ENCODE measurements around the gene CNPPD1. TPM values are rescaled to one million over a fixed set of nuclear protein-coding genes. Genes with fewer than 3 reads are reported as not detected.

Gene CNPPD1
- total RNA-seq, result 16.7 and 29.0 TPM in 2 replicates

DNA sequence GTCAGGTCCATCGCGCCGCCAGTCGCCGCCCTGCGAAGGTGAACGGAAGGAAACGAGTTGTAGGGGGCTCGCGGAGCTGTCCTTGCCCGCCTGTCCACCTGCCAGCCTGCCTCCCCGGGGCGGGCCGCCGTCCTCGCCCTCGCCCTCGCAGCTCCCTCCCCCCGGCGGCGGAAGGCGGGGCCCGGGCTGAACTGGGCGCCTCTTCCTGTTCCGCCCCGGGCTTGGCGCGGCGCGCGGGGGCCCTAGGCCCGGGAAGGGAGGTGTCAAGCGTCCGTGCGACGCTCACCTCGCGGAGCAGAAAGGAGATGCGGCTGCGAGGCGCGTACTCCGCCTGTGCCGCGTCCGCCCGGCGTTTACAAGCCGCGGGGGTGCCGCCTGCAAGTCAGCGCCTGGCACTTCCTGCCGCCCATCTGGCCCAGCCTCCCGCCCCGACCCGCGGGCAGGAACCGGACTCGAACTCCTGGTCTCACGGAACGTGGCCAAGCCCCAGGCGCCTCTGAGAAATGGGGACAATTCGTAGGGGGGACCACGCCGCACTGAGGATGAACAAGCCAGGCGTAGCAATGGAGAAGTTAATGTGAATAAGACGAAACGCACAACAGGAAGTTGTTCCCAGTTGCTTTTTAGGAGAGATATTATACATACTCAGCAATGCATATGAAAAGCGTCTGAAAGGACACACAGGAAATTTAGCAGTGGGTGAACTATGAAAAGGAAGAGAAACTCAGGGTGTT, at the start of gene CNPPD1:
Gene CNPPD1, minus strand, starts transcription at position 108 of the 734 bp plus-strand sequence. Its CDS starts 97 bp downstream, at position 11.
- peak; percentile 45 to 88 for DNase-seq (ENCODE audit: low read depth in 2 of 2)

DNA sequence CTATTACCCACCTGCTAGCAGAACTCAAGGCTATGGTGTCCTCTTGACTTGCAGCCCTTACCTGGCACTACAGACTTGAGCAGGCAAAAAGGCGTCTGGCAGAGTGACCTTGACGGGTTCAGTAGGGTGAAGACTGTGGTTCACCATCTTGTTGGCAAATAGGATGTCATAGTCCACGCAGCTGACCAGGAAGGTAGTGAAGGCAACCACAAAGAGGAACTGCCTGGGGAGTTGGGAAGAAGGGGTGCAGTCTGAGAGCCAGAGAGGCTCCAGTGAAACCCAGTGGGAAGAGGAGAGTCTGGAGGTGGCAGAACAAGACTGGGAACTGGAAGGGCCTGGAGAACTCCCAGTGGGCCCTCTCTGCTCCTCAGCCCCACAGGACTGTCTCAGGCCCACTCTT, 48.6 kb upstream of the CNPPD1 start:
- no peak for DNase-seq (ENCODE audit: low read depth in 2 of 2)

DNA sequence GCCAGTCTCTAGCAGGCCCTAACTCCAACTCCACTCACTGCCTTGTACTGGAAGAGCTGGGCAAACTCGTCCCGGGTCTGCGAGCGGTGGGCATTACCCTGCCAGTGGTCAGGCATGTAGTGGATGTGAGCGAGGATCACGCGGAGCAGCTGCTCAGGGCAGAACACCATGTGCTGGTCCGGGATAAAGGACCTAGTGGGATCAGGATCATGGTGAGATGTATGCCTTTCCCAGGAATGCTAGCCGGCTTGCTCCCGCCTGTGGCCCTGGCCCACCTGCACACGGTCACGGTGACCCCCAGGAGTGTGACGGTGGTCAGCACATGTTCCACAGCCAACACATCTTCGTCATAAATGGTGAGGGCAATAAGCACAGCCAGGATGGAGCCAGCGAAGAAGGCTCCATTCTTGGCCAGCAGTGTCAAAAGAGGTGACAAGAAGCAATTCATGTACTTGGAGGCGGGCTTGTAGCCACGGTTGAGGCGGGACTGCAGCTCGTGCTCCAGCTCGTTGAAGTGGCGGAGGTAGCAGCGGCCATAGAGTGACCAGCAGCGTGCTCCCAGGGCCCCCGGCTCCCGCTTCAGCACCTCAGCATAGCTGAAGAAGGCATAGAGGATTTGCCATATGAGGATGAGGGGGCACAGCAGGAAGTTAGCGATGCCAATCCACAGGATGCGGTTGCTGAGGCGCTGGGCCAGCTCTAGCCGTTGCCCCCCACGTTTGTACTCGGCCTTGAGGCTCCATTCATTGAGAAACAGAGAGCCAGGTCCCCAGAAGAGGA, 47.3 kb upstream of the CNPPD1 start:
- DNase-seq (ENCODE audit: low read depth in 2 of 2), result no peak

DNA sequence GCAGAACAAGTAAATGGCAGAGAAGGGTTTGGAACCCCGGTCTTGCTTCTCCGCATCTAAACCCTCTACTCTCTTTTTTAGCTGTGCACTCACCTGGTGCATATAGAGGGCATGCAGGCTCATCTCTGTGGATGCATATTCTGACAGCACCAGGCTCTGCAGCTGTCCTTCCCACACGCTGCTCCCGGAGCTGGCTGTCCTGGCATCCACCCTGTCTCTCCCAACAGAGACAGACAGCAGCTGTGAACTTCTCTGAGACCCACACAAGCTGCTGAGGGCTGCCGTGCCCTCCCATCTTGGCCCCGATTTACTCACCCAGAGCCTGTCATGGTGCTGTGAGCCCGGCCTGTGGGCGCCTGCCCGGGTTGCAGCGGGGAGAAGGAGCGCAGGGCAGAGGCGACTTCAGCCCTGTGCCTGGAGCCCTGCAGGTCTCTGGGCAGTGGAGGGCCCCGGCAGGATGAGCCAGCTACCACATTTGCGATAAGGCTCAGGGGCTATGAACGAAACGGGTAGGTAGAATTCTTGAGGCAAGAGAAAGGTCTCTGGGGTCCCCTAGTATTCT, 45.3 kb upstream of the CNPPD1 start:
- no peak for DNase-seq (ENCODE audit: low read depth in 2 of 2)

DNA sequence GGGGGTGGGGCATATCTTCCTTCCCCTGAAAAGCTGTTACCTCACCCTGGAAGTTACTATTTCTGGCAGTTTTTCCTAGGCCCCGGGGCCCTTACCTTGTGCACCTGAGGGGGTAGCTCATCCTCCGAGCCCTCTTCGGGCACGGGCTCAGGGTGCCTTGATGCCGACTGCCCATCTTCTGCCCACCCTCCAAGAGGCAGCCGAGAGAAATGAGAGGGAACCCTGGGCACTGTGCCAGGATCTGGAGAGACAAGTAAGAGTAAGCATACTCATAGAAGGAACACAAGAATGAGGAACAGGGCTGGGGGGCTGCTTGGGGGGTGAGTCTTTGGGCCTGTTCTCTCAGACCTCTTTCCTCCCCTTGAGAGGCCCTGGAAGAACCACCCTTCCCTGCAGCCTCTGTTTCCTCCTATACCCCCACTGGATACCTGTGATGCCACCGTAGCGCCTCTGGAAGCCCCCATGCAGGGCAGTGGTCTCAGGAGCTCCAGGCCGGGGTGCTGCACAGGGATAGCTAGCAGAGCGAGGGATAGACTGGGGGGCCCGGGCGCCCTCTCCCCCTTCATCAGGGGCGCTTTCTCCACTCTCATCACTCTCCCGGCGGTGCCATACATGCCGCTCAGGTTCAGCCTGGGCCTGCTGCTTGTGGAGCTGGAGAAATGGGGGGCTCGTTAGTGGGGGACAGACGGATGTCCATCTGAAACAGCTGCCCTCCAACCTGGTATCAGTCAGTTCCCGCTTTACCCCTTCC, 44.1 kb upstream of the CNPPD1 start:
- DNase-seq (ENCODE audit: low read depth in 2 of 2), result no peak

DNA sequence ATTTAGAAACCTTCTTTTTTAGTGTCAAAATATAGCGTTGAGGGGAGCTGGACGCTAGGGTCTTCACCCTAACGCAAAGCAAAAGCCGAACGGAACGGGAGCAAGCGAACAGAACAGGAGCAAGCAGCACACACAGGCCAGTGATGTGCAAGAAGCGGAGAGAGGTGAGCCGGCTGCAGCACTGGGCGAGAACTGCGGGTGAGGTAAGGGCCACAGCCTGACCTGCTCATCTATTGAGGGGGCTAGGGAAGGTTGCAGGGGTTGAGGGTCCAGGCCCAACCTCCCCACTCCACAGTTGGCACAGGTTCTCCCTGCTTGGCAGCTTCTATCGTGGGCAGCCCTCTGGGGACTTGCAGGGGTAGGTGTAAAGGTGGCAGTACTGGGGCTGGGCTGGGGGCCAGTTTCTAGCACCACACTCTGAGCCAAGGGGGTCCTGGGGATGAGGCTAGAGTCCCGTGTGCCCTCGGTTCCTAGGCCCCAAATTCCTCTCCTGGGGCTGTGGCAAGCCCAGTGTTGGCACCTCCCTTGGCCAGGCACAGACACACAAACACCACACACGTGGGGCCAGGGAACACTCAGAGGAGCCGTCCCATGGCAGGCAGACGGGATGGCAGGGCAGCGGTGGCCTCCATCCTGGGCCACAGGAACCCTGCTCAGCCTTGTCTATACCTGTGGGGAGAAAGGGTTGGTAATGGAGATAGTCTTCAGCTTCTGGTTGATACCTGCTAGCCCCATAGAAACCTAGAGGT, 43.2 kb upstream of the CNPPD1 start:
- no peak for DNase-seq (ENCODE audit: low read depth in 2 of 2)

DNA sequence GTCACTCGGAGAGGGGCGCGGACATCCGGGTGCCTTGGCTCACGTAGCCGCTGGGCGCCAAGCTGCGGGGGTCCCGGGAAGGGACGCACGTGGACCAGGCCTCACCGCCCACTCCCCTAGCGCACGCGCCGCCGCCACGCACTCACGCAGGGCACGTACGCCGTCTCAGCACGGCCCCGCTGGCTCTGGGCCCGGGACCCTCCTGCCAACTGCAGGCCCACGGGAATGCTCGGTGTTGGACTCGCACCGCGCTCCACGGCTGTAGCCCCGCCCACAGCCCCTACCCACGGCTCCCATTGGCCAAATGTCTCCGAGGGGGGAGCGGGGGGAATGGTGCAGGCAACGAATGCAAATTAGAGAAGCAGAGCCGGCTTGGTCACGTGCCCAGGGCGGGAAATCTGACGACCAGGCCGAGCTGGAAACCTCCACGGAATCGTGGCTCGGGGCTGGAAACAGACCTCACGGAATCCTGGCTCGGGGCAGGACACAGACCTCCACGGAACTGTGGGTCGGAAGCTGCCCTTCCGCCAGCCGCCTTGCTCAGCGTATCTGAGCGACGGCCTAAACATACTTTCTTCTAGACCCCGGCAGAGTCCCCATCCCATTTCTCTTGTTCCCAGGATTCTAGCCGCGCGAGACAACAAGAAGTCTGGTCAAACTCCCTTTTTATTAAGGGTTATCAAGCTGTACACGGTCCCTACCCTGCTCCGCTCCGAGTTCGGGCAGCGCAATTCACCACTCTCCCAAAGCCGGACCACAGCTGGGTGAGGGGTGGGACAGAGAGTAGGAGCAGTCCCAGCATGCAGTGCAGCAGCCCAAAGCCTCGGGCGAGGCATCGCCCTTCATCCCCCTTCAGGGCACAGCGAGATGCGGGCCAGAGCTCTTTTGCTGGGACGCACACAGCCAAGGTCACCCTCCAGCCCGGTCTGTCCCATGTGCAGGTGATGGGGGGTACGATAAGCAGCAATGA, 42.3 kb upstream of the CNPPD1 start, which contains the start of gene ABCB6:
Gene ABCB6, minus strand, starts transcription at position 227 of the 970 bp plus-strand sequence. CDS start 285 bp downstream, outside the sequence.
- peak; percentile 83 to 93 for DNase-seq (ENCODE audit: low read depth in 2 of 2)

DNA sequence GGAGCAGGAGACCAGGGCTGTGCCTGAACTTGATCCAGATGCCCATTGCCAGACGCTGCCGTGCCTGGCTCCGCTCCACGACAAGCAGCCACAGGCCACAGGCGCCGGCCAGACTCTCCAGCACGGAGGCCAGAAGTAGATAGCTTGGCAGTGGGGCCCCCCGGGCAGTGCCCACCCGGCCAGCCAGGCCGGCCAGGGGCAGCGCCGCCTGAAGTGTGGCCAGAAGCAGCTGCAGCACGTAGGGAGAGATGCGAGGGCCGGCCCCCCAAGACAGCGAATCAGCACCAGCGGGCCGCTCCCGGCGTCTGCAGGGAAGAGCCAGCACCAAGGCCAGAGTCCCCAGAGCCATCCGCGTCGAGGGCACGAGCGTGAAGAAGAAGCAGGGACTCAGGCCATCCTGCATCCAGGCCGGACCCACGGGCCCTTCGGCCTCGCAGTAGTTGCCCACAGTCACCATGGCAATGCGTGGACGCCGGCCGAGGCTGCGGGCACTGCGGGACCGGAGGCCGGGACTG, 41.5 kb upstream of the CNPPD1 start:
- peak in 1 of 2 donors; percentile 79 for DNase-seq (ENCODE audit: low read depth in 2 of 2)

DNA sequence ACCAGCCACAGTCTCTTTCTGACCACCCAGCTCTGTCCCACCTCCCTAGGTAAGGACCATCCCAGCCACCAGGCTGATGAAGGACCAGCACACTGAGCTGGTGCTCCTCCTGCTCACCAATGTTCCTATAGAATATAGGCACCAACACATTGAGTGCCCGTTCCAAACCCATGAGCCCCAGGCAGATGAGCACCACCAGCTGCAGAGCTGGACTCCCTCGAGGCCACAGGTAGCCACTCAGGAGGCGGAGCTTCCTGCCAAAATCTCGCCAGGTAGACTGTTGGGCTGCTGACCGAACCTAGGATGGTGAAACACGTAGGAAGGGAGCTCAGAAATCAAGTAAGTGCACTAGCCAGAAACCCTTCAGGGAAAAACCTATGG, 39.8 kb upstream of the CNPPD1 start:
- no peak for DNase-seq (ENCODE audit: low read depth in 2 of 2)

DNA sequence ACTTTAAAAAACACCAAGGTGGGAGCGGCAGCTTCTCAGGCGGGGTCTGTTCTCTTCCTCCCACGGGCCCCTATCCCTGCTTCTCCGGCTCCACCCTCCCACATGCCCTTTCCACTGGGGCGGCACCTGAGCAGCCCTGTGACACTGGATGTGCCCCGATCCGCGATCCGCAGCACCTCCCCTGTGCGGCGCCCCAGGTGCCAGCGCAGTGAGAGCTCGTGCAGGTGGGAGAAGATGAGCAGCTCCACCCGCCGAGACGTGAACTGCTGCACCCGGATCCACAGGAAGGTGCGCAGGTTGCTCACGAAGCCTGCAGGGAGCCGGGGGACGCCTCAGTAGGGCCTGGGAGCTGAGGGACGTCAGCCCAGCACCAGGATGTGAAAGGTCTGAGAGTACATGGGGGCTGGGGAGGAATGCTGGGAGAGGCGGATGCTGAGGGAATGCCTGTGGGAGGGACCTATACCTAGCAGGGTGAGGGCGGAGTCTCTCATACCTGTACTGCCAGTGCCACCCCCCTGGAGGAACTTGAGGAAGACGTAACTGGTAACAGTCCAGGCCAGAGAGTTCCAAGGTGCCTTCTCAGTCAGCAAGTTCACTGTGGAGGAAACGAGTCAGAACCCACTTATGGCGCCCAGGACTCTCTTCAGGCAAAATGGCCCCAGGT, 39.3 kb upstream of the CNPPD1 start:
- no peak for DNase-seq (ENCODE audit: low read depth in 2 of 2)

DNA sequence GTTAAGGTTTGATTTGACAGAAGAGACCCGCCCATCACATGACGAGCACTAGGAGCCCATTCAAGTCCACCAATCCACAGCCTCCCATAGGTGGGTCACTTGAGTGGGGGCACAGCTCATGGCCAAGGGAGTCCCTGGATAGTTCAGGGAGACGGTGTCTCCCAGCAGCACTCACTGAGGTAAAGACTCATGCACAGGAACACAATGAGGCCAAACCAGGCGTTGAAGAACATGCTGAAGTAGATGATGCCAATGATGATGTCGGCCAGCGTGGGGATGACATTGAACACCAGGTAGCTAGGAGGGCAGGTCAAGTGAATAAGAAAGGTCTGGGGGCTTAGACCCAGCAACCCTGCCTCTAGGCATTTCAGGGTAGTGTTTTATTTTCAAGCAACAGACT, 38.1 kb upstream of the CNPPD1 start:
- DNase-seq (ENCODE audit: low read depth in 2 of 2), result no peak

DNA sequence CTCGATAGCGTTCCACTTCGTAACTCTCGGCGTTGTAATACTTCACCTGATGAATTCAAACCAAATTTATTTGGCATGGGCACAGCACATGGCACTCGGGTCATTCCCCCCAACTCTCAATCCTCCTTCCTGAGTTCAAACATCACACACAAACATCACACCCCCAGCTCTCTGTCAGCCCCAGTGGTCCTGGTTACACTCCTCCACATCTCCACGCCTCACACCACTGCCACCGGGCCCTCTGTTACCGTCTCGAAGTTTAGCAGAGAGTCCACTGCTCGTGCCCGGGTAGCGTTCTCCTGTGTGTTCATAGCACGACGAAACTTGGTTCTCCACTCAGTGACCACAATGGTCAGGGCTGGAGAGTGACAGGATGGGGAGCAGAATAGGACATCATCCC, 37.4 kb upstream of the CNPPD1 start:
- no peak for DNase-seq (ENCODE audit: low read depth in 2 of 2)

DNA sequence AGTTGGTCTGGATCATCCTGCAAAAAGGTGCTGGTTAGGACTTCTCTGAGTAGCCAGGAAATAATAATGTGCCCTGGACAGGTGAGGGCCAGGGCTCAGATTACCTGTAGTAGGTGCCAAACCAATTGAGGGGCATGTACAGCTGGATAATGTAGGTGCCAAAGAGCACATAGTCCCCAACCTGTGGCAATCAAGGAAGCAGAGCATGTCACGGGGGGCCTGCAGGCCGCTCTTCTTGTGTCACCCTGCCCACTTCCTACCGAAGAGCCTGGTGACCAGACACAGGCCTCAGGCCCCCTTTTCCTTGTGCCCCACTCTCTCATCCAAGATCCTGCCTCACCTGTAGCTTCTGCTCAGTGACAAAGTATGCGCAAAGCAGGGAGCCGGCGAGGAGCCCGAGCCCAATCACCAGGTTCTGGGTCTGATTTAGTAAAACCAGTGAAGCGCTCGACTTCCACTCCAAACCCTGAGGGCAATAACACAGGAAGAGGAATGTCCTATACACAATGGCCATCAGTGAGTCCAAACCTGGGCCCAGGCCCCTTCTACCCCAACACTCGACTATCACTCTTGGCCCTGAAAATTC, 36.9 kb upstream of the CNPPD1 start:
- DNase-seq (ENCODE audit: low read depth in 2 of 2), result no peak

DNA sequence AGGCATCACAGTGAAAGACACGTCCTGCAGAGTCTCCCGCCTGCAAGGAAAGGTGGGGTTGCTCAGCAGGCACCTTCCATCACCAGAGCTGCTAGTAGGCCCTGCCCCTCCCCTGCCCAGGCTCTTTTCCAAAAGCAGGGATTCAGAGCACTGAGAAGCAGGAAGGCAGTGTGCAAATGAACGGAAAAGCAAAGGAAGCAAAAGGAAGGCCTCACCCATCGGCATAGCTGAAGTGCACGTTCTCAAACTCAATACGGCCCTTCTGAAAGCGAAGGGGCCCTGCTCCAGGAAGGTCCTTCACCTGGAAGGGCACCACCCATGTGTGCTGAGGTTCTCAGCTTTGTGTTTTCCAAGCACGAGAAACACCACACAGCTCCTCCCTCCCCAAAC, 36.3 kb upstream of the CNPPD1 start:
- DNase-seq (ENCODE audit: low read depth in 2 of 2), result no peak

DNA sequence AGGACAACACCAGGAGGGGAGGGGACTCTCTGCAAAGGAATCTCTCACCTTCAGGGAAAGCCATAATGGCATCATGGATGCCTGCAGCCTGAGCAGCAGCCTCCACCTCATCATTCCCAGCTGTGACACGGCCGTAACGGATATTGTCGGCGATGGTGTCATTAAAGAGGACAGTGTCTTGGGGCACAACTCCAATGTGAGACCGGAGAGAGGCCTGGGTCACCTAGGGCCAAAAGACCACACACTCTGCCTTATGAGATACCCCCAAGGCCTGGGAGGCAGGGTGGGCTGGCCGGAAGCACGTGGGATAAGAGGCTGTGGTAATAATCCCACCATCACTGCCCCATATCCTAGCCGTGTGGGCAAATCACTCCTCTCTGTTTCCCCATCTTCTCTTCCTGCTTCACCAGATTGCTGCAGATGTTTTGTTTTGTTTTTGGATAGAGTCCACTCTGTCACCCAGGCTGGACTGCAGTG, 34.2 kb upstream of the CNPPD1 start:
- no peak for DNase-seq (ENCODE audit: low read depth in 2 of 2)

DNA sequence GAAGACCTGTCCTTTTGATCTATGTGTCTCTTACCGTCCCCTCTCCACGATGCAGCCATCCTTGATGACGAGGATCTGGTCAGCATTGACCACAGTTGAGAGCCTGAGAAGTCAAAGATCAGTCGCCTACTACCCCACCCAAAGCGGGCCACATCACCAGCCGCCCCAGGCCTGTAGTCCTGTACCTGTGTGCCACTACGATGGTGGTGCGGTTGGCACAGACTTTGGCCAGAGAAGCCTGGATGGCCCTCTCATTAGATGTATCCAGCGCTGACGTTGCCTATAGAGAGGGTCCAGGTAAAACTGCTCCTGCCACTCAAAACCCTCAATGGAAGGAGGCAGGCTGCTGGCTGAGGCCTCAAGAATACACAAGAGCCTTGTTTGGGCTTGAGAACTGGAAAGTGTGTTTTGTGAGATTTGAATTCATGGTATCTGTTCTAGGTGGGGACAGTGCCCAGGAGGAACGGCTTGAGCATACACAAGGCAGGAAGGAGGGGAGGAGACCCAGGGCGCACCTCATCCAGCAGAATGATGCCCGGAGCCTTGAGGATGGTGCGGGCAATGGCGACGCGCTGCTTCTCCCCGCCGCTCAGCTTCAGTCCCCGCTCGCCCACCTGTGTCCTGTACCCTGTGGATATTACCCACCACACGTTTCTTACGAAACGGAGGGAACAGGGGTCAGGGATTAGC, 33.6 kb upstream of the CNPPD1 start:
- DNase-seq (ENCODE audit: low read depth in 2 of 2), result no peak

DNA sequence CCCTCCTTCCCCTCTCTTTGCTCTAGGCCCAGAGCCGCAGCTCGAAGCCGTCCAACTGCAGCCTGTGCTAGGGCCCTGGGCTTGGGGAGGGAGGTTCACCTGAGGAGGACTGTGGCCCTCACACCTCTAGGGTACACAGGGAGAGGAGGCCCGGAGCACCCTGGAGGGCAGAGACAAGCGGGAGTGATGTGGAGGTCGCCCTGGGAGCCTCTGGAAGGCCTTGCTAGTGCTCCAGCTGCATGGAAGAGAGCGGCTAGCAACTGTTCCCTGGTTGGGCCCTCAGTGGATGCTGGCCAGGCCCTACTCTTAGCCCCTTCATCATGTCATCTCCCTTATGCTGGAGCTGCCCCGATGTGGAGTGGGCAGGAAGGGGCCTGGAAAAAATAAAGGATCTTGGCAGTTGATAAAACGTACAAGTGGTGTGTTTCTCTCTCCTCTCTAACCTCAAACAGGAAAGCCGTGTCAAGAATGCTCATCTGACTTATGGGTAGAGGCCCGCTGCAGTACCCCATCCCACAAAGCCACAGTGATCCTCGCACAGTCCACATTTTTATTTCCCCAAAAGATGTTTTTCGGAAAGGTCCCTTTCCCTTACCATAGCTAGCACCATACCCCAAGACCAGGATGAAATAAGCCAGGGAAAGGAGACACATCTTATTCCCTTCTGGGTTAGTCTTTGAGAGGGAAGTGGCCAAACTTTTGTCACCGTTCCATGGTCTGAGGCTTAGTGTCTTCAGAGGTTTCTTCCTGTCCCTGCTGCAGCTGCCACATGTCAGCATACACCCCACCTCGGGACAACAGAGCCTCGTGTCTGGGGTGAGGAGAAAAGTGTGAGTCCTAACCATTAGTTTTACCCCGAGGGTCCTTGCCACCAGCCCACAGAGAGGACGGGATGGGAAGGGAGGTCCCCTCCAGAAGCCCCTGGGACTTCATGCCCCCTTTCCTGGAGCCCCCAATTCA, 32.8 kb upstream of the CNPPD1 start:
- no peak for DNase-seq (ENCODE audit: low read depth in 2 of 2)

All from dermis microvascular lymphatic vessel endothelial cell (primary cell).